ENCODE measurements around the gene MOB2. TPM values are rescaled to one million over a fixed set of nuclear protein-coding genes. Genes with fewer than 3 reads are reported as not detected.

Gene MOB2
- total RNA-seq, 1 donor from 2014 or later = 26.4 TPM

GRCh38 chr11:1476940-1477736 lies 9.4 kb downstream of the MOB2 start:
- H3K9me3 Mint-ChIP-seq (ENCODE audit: unreplicated experiment) = no peaks in the 10 kb centered on the region
- Histone ChIP-seq H3K27me3 (ENCODE audit: insufficient read depth, low read length) (no peaks in the 10 kb centered on the region), H4K20me1 (ENCODE audit: insufficient read depth, low read length) (peaks cover 25% of the 10 kb centered on the region), H3K36me3 (ENCODE audit: insufficient read depth, low read length) (no peaks in the 10 kb centered on the region), H3K9ac (ENCODE audit: low read length) (no peak overlapping the region), H3K4me1 (ENCODE audit: insufficient read depth, low read length) (no peaks in the 10 kb centered on the region), H3K9me3 (ENCODE audit: insufficient read depth, low read depth, low read length) (no peaks in the 10 kb centered on the region), H3K79me2 (ENCODE audit: insufficient read depth, low read length) (no peaks in the 10 kb centered on the region), H3K27ac (ENCODE audit: low read depth, low read length) (no peak overlapping the region), H3K4me3 (ENCODE audit: insufficient read depth, low read depth, low read length) (no peak overlapping the region), H3K4me2 (ENCODE audit: low read length) (no peak overlapping the region), H2AFZ (ENCODE audit: low read depth, low read length) (no peak overlapping the region)
- no peak overlapping the region for H3K27ac Mint-ChIP-seq (ENCODE audit: unreplicated experiment)
- H3K4me1 Mint-ChIP-seq (ENCODE audit: low read depth, unreplicated experiment) = no peaks in the 10 kb centered on the region
- DNase-seq (ENCODE audit: low read depth) (no peak), FAIRE-seq (no peak)
- H3K36me3 Mint-ChIP-seq (ENCODE audit: low read depth, unreplicated experiment) = peaks cover 23% of the 10 kb centered on the region
- H3K27me3 Mint-ChIP-seq (ENCODE audit: low read depth, unreplicated experiment) = no peaks in the 10 kb centered on the region
- H3K4me3 Mint-ChIP-seq (ENCODE audit: unreplicated experiment) = no peak overlapping the region
- TF ChIP-seq CTCF (IDR thresholded peaks at IDR 0.05; ENCODE audit: insufficient read depth, low read depth, low read length) (no peak), EZH2 (IDR thresholded peaks at IDR 0.05; ENCODE audit: insufficient read depth, low read length) (no peak)

- Histone ChIP-seq H3K4me1 (ENCODE audit: insufficient read depth, low read length) (no peaks in the 10 kb centered on the region), H3K79me2 (ENCODE audit: insufficient read depth, low read length) (no peaks in the 10 kb centered on the region), H3K4me2 (ENCODE audit: low read length) (no peak overlapping the region), H3K36me3 (ENCODE audit: insufficient read depth, low read length) (no peaks in the 10 kb centered on the region), H3K9ac (ENCODE audit: low read length) (no peak overlapping the region), H3K9me3 (ENCODE audit: insufficient read depth, low read depth, low read length) (no peaks in the 10 kb centered on the region), H4K20me1 (ENCODE audit: insufficient read depth, low read length) (peaks cover 18% of the 10 kb centered on the region), H3K27ac (ENCODE audit: low read depth, low read length) (no peak overlapping the region), H2AFZ (ENCODE audit: low read depth, low read length) (no peak overlapping the region), H3K4me3 (ENCODE audit: insufficient read depth, low read depth, low read length) (no peak overlapping the region), H3K27me3 (ENCODE audit: insufficient read depth, low read length) (no peaks in the 10 kb centered on the region)
- Mint-ChIP-seq H3K9me3 (ENCODE audit: unreplicated experiment) (no peaks in the 10 kb centered on the region), H3K4me1 (ENCODE audit: low read depth, unreplicated experiment) (no peaks in the 10 kb centered on the region), H3K4me3 (ENCODE audit: unreplicated experiment) (no peak overlapping the region), H3K36me3 (ENCODE audit: low read depth, unreplicated experiment) (peaks cover 25% of the 10 kb centered on the region), H3K27ac (ENCODE audit: unreplicated experiment) (no peak overlapping the region), H3K27me3 (ENCODE audit: low read depth, unreplicated experiment) (no peaks in the 10 kb centered on the region)
- TF ChIP-seq EZH2 (IDR thresholded peaks at IDR 0.05; ENCODE audit: insufficient read depth, low read length) = no peak
- DNase-seq (ENCODE audit: low read depth) (no peak), FAIRE-seq (no peak)
Observed at GRCh38 chr11:1475841-1476240, 10.7 kb downstream of the MOB2 start.

- no peak overlapping the region for H3K4me2 ChIP-seq (ENCODE audit: low read length)
- DNase-seq (ENCODE audit: low read depth) (no peak), FAIRE-seq (no peak)
- H3K9me3 Mint-ChIP-seq (ENCODE audit: unreplicated experiment) = no peaks in the 10 kb centered on the region
- no peak overlapping the region for H3K4me3 ChIP-seq (ENCODE audit: insufficient read depth, low read depth, low read length)
- H3K27ac ChIP-seq (ENCODE audit: low read depth, low read length) = no peak overlapping the region
- no peaks in the 10 kb centered on the region for H3K9me3 ChIP-seq (ENCODE audit: insufficient read depth, low read depth, low read length)
- peaks cover 23% of the 10 kb centered on the region for H3K36me3 Mint-ChIP-seq (ENCODE audit: low read depth, unreplicated experiment)
- H3K36me3 ChIP-seq (ENCODE audit: insufficient read depth, low read length) = no peaks in the 10 kb centered on the region
- no peaks in the 10 kb centered on the region for H3K27me3 ChIP-seq (ENCODE audit: insufficient read depth, low read length)
- H3K79me2 ChIP-seq (ENCODE audit: insufficient read depth, low read length) = no peaks in the 10 kb centered on the region
- H4K20me1 ChIP-seq (ENCODE audit: insufficient read depth, low read length) = peaks cover 7% of the 10 kb centered on the region
- TF ChIP-seq CTCF (IDR thresholded peaks at IDR 0.05; ENCODE audit: insufficient read depth, low read depth, low read length) = no peak
- TF ChIP-seq EZH2 (IDR thresholded peaks at IDR 0.05; ENCODE audit: insufficient read depth, low read length) = no peak
- H3K4me3 Mint-ChIP-seq (ENCODE audit: unreplicated experiment) = no peak overlapping the region
- no peak overlapping the region for H3K27ac Mint-ChIP-seq (ENCODE audit: unreplicated experiment)
- no peak overlapping the region for H2AFZ ChIP-seq (ENCODE audit: low read depth, low read length)
- no peaks in the 10 kb centered on the region for H3K4me1 ChIP-seq (ENCODE audit: insufficient read depth, low read length)
- no peaks in the 10 kb centered on the region for H3K27me3 Mint-ChIP-seq (ENCODE audit: low read depth, unreplicated experiment)
- H3K9ac ChIP-seq (ENCODE audit: low read length) = no peak overlapping the region
- H3K4me1 Mint-ChIP-seq (ENCODE audit: low read depth, unreplicated experiment) = no peaks in the 10 kb centered on the region
Observed at GRCh38 chr11:1473786-1474185, 12.8 kb downstream of the MOB2 start.
